NCI-H2196 treated with DMSO at 0.1 percent for 48 hours (cell line): ENCODE data around the gene COPZ1.

Source experiments
- DNase-seq: peaks from one replicate; lab custom pipeline; 2025; ENCODE audit not compliant: unreplicated experiment; lab: John Stamatoyannopoulos, UW

The COPZ1 gene

GRCh38 chr12:54376596-54376995, 51.7 kb downstream of the COPZ1 start:
- no peak for DNase-seq

GRCh38 chr12:54377007-54377406, 52.1 kb downstream of the COPZ1 start:
- no peak for DNase-seq

- DNase-seq, result no peak
Measured at GRCh38 chr12:54377797-54378515, 53.0 kb downstream of the COPZ1 start.

GRCh38 chr12:54378796-54379397, 54.0 kb downstream of the COPZ1 start:
- DNase-seq, result no peak

GRCh38 chr12:54379398-54380201, 54.7 kb downstream of the COPZ1 start:
- no peak for DNase-seq

GRCh38 chr12:54381136-54381535, 56.2 kb downstream of the COPZ1 start:
- DNase-seq, result no peak

GRCh38 chr12:54383041-54383609, 58.2 kb downstream of the COPZ1 start:
- DNase-seq, result no peak

- DNase-seq, result no peak
Measured at GRCh38 chr12:54384591-54385041, 59.7 kb downstream of the COPZ1 start, which contains the start of gene ZNF385A. Gene ZNF385A, minus strand, starts transcription at chr12:54384733. Its CDS starts 219 bp downstream, at chr12:54384514.

GRCh38 chr12:54385251-54385914, 60.5 kb downstream of the COPZ1 start:
- no peak for DNase-seq

- no peak for DNase-seq
Measured at GRCh38 chr12:54386403-54387113, 61.6 kb downstream of the COPZ1 start.

GRCh38 chr12:54387114-54387467, 62.2 kb downstream of the COPZ1 start:
- DNase-seq, result no peak

GRCh38 chr12:54388237-54389133, 63.6 kb downstream of the COPZ1 start:
- no peak for DNase-seq

GRCh38 chr12:54389134-54389508, 64.2 kb downstream of the COPZ1 start:
- DNase-seq, result no peak

- no peak for DNase-seq
Measured at GRCh38 chr12:54389607-54390175, 64.8 kb downstream of the COPZ1 start.

GRCh38 chr12:54390176-54390667, 65.3 kb downstream of the COPZ1 start:
- no peak for DNase-seq

- peak; percentile 59 for DNase-seq
Measured at GRCh38 chr12:54390668-54391551, 66.0 kb downstream of the COPZ1 start.

- DNase-seq, result no peak
Measured at GRCh38 chr12:54392485-54393206, 67.7 kb downstream of the COPZ1 start.
